Spleen (tissue), 7 donors: ENCODE results near the gene HMGN4.

Source experiments
- CTCF ChIP-seq, 11 experiments: fragments of 200-600 bp in 7 of 11; fragments of 450-650 bp in 4 of 11; sonication (generic) in 4 of 11; IDR thresholded peaks in 8 of 11; conservative IDR thresholded peaks in 3 of 11; 1 replicate in 7 of 11; 2 replicates in 4 of 11; pipeline versions ENCODE4 v1.4.0 to v1.8.0; 2016 to 2021; ENCODE audit warnings: antibody characterized with exemption in 11 of 11, inconsistent platforms in 4 of 11, mild to moderate bottlenecking in 1 of 11
- POLR2A ChIP-seq, 3 donors: fragments of 450-650 bp; IDR thresholded peaks; one replicate each; pipeline ENCODE4 v1.5.1; 2017; ENCODE audit warnings: antibody characterized with exemption in 3 of 3, mild to moderate bottlenecking in 1 of 3
- POLR2AphosphoS5 ChIP-seq, 3 donors: sonication (generic); formaldehyde crosslinking; IDR thresholded peaks; one replicate each; pipeline ENCODE4 v1.5.1; 2017; ENCODE audit warnings: antibody characterized with exemption in 3 of 3
- donor health status: DM: no; HTN: no; CAD: no; lungs with moderate emphysema.
- donor health status: DM: no; HTN: no; CAD: no.
- donor health status: DM: no; HTN: no; CAD: no.

GRCh38 chr6:26531897-26532296, 6.3 kb upstream of the HMGN4 start:
- TF ChIP-seq CTCF (IDR thresholded peaks at IDR 0.05 in 8 of 11, conservative IDR thresholded peaks at IDR 0.05 in 3 of 11) = no peak
- no peak for TF ChIP-seq POLR2A (IDR thresholded peaks at IDR 0.05)
- no peak for TF ChIP-seq POLR2AphosphoS5 (IDR thresholded peaks at IDR 0.05)
